EH (cell line): ENCODE measurements around the gene ALPG.

Source experiments
- DNase-seq: peaks from one replicate; pipeline ENCODE4 v3.0.0-alpha.2; 2015; ENCODE audit warnings: low read depth

The ALPG gene

DNA sequence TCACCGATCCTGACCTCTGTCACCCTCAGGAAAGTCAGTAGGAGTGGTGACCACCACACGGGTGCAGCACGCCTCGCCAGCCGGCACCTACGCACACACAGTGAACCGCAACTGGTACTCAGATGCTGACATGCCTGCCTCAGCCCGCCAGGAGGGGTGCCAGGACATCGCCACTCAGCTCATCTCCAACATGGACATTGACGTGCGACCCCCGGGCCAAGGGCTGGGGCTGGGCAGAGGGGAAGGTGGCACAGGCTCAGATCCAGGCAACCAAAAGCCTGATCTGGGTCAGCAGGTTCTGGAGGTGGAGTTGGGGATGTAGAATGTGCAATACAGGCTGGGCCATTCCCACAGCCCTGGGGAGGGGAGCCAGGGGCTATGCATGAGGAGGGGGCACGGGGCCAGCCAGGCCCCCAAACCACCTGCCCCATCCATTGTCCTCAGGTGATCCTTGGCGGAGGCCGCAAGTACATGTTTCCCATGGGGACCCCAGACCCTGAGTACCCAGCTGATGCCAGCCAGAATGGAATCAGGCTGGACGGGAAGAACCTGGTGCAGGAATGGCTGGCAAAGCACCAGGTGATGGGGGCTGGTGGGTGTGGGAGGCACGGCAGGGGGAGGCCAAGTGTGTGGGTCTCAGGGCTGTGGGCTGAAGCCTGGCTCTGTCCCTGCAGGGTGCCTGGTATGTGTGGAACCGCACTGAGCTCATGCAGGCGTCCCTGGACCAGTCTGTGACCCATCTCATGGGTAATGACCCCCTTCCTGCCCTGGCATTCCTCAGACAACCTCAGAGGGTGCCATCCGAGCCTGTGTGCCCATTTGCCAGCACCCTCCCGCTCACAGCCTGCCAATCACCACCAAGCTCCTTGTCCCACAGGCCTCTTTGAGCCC lies 50.7 kb downstream of the ALPG start:
- DNase-seq = no peak

DNA sequence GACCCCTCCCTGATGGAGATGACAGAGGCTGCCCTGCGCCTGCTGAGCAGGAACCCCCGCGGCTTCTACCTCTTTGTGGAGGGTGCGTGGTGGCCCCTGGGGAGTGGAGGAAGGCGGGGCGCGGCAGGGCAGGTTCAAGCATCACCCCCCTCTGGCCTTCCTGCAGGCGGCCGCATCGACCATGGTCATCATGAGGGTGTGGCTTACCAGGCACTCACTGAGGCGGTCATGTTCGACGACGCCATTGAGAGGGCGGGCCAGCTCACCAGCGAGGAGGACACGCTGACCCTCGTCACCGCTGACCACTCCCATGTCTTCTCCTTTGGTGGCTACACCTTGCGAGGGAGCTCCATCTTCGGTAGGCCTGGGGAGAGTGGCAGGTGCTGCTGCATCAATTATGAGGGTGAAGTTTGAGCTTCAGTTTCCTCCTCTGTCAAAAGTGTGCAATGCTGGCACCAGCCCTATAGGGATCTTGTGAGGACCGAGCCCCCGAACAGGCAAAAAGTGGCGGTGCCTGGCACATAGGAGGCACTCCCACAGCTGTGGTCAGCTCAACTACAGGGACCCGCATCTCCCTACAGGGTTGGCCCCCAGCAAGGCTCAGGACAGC lies 51.5 kb downstream of the ALPG start:
- no peak for DNase-seq

GRCh38 chr2:232458661-232459418 lies 52.2 kb downstream of the ALPG start:
- DNase-seq = no peak

DNA sequence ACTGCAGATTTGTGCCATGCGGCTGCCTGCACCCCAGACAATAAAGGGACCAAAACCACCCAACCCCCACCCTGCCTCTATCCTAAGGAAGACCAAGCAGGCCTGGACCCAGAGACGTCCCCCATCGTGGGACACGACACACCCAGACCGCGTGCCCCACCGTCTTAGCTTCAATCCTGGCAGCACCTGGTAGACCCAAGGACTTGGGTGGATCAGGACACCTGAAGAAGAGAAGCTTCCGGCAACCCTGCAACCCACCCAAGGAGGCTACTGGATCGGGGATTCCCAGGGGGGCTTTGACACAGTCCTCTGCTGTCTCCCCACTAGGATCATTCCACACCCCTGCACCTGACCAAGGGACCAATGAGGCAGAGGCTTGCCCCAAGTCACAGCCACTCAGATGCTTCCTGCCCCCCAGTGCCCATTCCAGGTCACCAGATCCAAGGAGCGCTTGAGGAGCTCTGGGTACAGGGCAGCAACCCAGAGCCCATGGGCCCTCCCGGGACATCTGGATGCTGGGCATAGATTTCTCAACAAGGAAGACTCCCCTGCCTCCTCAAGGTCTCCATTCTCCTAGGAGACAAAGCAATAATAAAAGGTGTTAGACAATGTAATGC lies 52.9 kb downstream of the ALPG start:
- no peak for DNase-seq

- DNase-seq = no peak
These were observed 53.5 kb downstream of the ALPG start for GRCh38 chr2:232460171-232460570.
